NT2/D1 (cell line): ENCODE results near the gene VEPH1.
"Not testable (repeated sequence)": the region's sequence is repeated elsewhere in the genome, so short reads cannot be mapped to it uniquely, and the experiment has no call there.

ENCODE experiments used
- YY1 ChIP-seq: IDR thresholded peaks from 2 replicates; pipeline ENCODE4 v1.6.1; 2011; ENCODE audit not compliant: insufficient read length, insufficient read depth
- ZNF274 ChIP-seq: IDR thresholded peaks from 2 replicates; pipeline ENCODE4 v1.6.1; 2011; ENCODE audit warnings: mild to moderate bottlenecking, low read depth, low read length

DNA sequence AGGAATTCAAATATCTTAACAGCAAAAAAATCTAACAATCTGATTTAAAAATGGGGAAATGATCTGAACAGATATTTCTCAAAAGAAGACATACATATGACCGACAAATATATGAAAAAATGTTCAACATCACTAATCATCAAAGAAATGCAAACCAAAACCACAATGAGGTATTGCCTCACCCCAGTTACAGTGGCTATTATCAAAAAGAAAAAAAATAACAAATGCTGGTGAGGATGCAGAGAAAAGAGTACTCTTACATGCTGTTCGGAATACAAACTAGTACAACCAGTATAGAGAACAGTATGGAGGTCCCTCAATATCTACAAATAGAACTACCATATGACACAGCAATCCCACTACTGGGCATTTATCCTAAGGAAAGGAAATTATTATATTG, 152.6 kb downstream of the VEPH1 start:
- not testable (repeated sequence) for TF ChIP-seq YY1, ZNF274
